Mesothelial cell of epicardium (in vitro differentiated cells): ENCODE measurements around the gene RYR2. TPM values are rescaled to one million over a fixed set of nuclear protein-coding genes. Genes with fewer than 3 reads are reported as not detected.

Experiments used
- DNase-seq, 2 experiments: peaks; one replicate each; pipeline ENCODE4 v3.0.0; 2021; ENCODE audit warnings: low spot score in 2 of 2; ENCODE audit not compliant: unreplicated experiment in 2 of 2
- H3K27ac Mint-ChIP-seq: 2 replicates; pipeline ENCODE4 v1.8.0; 2021; ENCODE audit warnings: mixed read lengths
- H3K27me3 Mint-ChIP-seq: 2 replicates; pipeline ENCODE4 v1.8.0; 2021; ENCODE audit warnings: low read depth, mixed read lengths
- H3K36me3 Mint-ChIP-seq: 2 replicates; pipeline ENCODE4 v1.8.0; 2021; ENCODE audit warnings: mixed read lengths
- H3K4me1 Mint-ChIP-seq: 2 replicates; pipeline ENCODE4 v1.8.0; 2021; ENCODE audit warnings: mixed read lengths
- H3K4me3 Mint-ChIP-seq: 2 replicates; pipeline ENCODE4 v1.8.0; 2021; ENCODE audit warnings: mild to moderate bottlenecking, moderate library complexity, mixed read lengths
- H3K9me3 Mint-ChIP-seq: 2 replicates; pipeline ENCODE4 v1.8.0; 2021; ENCODE audit warnings: mixed read lengths
- CTCF ChIP-seq: fragments of 200-600 bp; sonication (generic); IDR thresholded peaks from one replicate; pipeline ENCODE4 v1.5.0; 2021; ENCODE audit warnings: antibody characterized with exemption; ENCODE audit not compliant: unreplicated experiment
- total RNA-seq: library from RNA; stranded (reverse); gene quantifications from 3 replicates; pipeline ENCODE4 v1.2.1, GENCODE V29; 2021

Gene RYR2
- total RNA-seq, 1 donor from 2014 or later, result 6.1 TPM

DNA sequence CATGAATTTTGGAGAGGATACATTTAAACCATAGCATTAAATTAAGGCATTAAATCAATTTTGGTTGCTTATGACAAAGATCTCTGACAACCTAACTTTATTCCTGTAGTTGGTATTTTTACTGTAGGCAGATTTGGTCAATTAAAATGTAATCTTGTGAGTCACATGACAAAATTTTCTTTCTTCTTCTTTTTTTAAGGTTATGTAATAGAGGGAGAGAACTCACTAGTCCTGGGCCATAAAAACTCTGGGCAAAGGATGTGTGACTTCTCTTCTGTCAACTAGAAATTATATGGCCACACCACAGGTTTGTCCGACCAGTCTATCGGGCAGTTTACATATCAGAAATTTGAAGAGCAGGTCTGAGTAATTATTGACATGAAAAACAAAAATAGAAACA is 181.4 kb downstream of the RYR2 start:
- no peak for DNase-seq
- no peak overlapping the region for H3K4me3 Mint-ChIP-seq
- TF ChIP-seq CTCF, result no peak
- no peak overlapping the region for H3K27ac Mint-ChIP-seq
- H3K4me1 Mint-ChIP-seq, result peaks cover 23% of the 10 kb centered on the region
- H3K27me3 Mint-ChIP-seq, result no peaks in the 10 kb centered on the region
- no peaks in the 10 kb centered on the region for H3K36me3 Mint-ChIP-seq
- peaks cover 4% of the 10 kb centered on the region for H3K9me3 Mint-ChIP-seq

DNA sequence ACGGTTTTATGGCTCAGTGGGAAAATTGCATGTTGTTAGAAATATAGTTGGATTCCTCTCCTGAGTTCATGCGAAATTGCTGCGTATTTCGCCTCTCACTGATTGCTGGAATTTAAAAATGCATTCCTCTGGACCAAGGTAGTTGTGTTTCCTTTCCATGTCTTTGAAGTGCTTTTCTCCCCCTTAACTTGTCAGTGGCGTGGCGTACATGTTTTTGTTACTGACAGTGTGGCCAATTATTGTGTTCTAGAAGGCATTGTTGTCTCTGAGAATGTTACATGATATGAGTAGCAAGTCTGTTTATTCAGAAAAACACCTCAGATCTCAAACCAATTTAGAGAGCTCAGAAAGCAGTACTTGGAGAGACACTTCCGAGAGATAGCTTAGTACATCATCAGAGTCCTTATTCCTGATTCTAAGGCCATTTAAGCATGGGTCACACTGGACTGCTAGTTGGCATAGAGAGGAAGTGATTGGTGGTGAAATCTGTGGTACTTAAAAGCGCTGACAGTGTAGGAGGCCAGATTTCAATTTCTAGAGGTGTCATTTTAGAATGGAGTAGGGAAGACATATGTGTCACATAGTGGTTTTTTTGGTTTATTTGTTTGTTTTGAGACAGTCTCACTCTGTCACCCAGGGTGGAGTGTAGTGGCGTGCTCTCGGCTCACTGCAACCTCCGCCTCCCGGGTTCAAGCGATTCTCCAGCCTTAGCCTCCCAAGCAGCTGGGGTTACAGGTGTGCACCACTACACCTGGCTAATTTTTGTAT is 184.4 kb downstream of the RYR2 start:
- Mint-ChIP-seq H3K27me3 (no peaks in the 10 kb centered on the region), H3K9me3 (peaks cover 4% of the 10 kb centered on the region), H3K4me3 (no peak overlapping the region), H3K4me1 (peaks cover 22% of the 10 kb centered on the region), H3K36me3 (no peaks in the 10 kb centered on the region), H3K27ac (peak overlapping the region; percentile 31)
- TF ChIP-seq CTCF, result no peak
- no peak for DNase-seq

GRCh38 chr1:237227476-237227875 is 185.5 kb downstream of the RYR2 start:
- Mint-ChIP-seq H3K36me3 (no peaks in the 10 kb centered on the region), H3K27ac (no peak overlapping the region), H3K4me3 (no peak overlapping the region), H3K27me3 (no peaks in the 10 kb centered on the region), H3K9me3 (no peaks in the 10 kb centered on the region), H3K4me1 (peaks cover 22% of the 10 kb centered on the region)
- TF ChIP-seq CTCF, result no peak
- no peak for DNase-seq

GRCh38 chr1:237228421-237228820 is 186.4 kb downstream of the RYR2 start:
- Mint-ChIP-seq H3K9me3 (no peaks in the 10 kb centered on the region), H3K4me1 (peaks cover 22% of the 10 kb centered on the region), H3K4me3 (no peak overlapping the region), H3K27me3 (no peaks in the 10 kb centered on the region), H3K27ac (no peak overlapping the region), H3K36me3 (no peaks in the 10 kb centered on the region)
- DNase-seq, result no peak
- no peak for TF ChIP-seq CTCF

DNA sequence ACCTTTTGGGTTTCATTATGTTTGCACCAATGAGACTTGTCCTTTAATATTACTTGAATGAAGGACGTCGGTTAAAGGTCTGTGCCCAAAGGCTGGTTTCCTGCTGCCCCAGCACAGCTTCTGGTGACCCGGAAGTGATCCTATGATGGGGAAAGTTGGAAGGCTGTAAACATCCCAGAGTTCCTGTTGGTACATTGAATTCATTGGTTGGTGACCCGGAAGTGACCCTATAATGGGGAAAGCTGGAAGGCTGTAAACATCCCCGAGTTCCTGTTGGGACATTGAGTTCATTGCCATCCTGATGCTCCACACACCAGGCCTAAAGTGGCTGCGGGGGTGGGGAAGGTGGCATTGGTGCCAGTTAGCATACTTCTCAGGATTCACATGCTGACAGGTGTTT is 187.3 kb downstream of the RYR2 start:
- Mint-ChIP-seq H3K36me3 (no peaks in the 10 kb centered on the region), H3K27ac (no peak overlapping the region), H3K4me1 (peaks cover 22% of the 10 kb centered on the region), H3K27me3 (no peaks in the 10 kb centered on the region), H3K4me3 (no peak overlapping the region), H3K9me3 (no peaks in the 10 kb centered on the region)
- DNase-seq, result no peak
- TF ChIP-seq CTCF, result no peak

GRCh38 chr1:237232501-237232900 is 190.5 kb downstream of the RYR2 start:
- H3K27ac Mint-ChIP-seq, result no peak overlapping the region
- peaks cover 9% of the 10 kb centered on the region for H3K4me1 Mint-ChIP-seq
- DNase-seq, result no peak
- H3K4me3 Mint-ChIP-seq, result no peak overlapping the region
- no peak for TF ChIP-seq CTCF
- H3K9me3 Mint-ChIP-seq, result no peaks in the 10 kb centered on the region
- H3K27me3 Mint-ChIP-seq, result no peaks in the 10 kb centered on the region
- no peaks in the 10 kb centered on the region for H3K36me3 Mint-ChIP-seq
